ENCODE results near the gene NRXN3. TPM values are rescaled to one million over a fixed set of nuclear protein-coding genes. Genes with fewer than 3 reads are reported as not detected.

Gene NRXN3
- total RNA-seq, 1 experiment from 2014 or later = not detected

GRCh38 chr14:79704041-79704807, 1534.1 kb downstream of the NRXN3 start:
- Histone ChIP-seq H3K9ac (ENCODE audit: low read length) (no peak overlapping the region), H3K79me2 (ENCODE audit: insufficient read depth, low read length) (no peaks in the 10 kb centered on the region), H3K36me3 (ENCODE audit: control insufficient read depth in 1 of 2, insufficient read depth in 2 of 2, low read length in 2 of 2) (no peaks in the 10 kb centered on the region), H2AFZ (ENCODE audit: low read depth, low read length, poor library complexity, severe bottlenecking) (no peak overlapping the region), H3K4me3 (replicated peaks in 1 of 2; ENCODE audit: low read depth in 1 of 2, low read length in 2 of 2) (no peak overlapping the region), H3K27me3 (ENCODE audit: insufficient read depth, low read length) (no peaks in the 10 kb centered on the region), H4K20me1 (ENCODE audit: insufficient read depth) (no peaks in the 10 kb centered on the region), H3K27ac (ENCODE audit: low read depth, low read length) (no peak overlapping the region), H3K9me3 (ENCODE audit: control insufficient read depth in 1 of 2, insufficient read depth in 1 of 2, low read depth in 1 of 2, low read length in 2 of 2) (peaks cover 9 to 26% of the 10 kb centered on the region in 2 experiments; a peak in 2 of 4 replicates), H3K4me1 (ENCODE audit: control insufficient read depth in 1 of 2, insufficient read depth in 2 of 2, low read length in 2 of 2) (no peaks in the 10 kb centered on the region), H3K9me2 (ENCODE audit: insufficient read depth) (no peaks in the 10 kb centered on the region), H3K4me2 (ENCODE audit: low read length) (no peak overlapping the region)
- ChIA-PET CTCF (no interaction called here), POLR2A (no interaction called here), RAD21 (ENCODE audit: low non-redundant PET in 1 of 2, low total read pairs in 2 of 2, uncharacterized antibody in 2 of 2, unreplicated experiment in 2 of 2) (no interaction called here)
- no TSS peak for BruUV-seq (replicated peaks)
- DNase-seq (ENCODE audit: low read depth, low spot score) (no peak), ATAC-seq (no peak)
- intact Hi-C loops (cut with micrococcal nuclease) = no loop called here
- TF ChIP-seq TCF7L2 (IDR thresholded peaks at IDR 0.05; ENCODE audit: borderline replicate concordance, extremely low read depth, insufficient read depth, insufficient read length) = no peak
- TF ChIP-seq, protein P1, sequence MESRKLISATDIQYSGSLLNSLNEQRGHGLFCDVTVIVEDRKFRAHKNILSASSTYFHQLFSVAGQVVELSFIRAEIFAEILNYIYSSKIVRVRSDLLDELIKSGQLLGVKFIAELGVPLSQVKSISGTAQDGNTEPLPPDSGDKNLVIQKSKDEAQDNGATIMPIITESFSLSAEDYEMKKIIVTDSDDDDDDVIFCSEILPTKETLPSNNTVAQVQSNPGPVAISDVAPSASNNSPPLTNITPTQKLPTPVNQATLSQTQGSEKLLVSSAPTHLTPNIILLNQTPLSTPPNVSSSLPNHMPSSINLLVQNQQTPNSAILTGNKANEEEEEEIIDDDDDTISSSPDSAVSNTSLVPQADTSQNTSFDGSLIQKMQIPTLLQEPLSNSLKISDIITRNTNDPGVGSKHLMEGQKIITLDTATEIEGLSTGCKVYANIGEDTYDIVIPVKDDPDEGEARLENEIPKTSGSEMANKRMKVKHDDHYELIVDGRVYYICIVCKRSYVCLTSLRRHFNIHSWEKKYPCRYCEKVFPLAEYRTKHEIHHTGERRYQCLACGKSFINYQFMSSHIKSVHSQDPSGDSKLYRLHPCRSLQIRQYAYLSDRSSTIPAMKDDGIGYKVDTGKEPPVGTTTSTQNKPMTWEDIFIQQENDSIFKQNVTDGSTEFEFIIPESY (IDR thresholded peaks at IDR 0.05; ENCODE audit: extremely low read depth, insufficient replicate concordance, low read length) = no peak

DNA sequence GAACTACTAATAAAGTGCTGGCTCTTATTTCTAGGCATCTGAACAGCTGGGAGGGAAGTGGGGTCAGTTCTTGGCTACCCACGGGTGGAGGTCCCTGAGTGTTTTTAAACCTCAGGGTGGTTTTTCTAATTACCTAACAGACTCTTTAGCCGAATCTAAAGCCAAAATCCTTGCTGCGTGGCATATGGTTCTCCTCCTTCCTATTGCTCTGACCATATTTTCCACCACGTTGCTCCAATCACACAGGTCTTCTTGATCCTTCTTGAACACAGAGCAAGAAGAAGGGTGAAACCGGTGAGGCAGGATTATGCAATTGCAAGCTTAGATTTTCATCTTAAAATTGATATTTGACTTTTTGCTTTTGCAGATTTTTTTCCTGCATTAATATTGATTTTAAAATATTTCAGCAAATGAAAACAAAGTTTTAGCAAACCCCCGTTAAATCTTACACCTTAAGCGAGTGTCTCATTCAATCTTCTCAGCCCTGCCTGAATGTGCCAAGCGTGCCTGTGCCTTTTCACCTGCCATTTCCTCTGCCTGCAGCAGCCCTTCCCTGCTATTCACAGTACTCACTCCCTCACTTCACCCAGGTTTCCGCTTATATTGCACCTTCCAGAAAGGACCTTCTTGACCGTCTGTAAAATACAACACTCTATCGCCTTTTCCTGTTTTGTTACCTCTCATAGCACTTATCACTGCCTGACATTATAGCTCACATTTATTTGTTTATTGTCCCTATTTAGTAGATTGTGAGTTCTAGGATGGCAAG, 1535.1 kb downstream of the NRXN3 start:
- BruUV-seq (replicated peaks) = no TSS peak

More for the DNA sequence above, 1535.1 kb downstream of the NRXN3 start:
- no peaks in the 10 kb centered on the region for H3K4me1 ChIP-seq (ENCODE audit: control insufficient read depth in 1 of 2, insufficient read depth in 2 of 2, low read length in 2 of 2)
- H3K9me3 ChIP-seq (ENCODE audit: control insufficient read depth in 1 of 2, insufficient read depth in 1 of 2, low read depth in 1 of 2, low read length in 2 of 2) = peaks cover 9 to 22% of the 10 kb centered on the region in 2 experiments; a peak in 2 of 4 replicates
- CTCF ChIA-PET = no interaction called here
- H3K36me3 ChIP-seq (ENCODE audit: control insufficient read depth in 1 of 2, insufficient read depth in 2 of 2, low read length in 2 of 2) = no peaks in the 10 kb centered on the region
- POLR2A ChIA-PET = no interaction called here
- no peak overlapping the region for H2AFZ ChIP-seq (ENCODE audit: low read depth, low read length, poor library complexity, severe bottlenecking)
- no peak overlapping the region for H3K4me2 ChIP-seq (ENCODE audit: low read length)
- ATAC-seq = no peak
- H3K4me3 ChIP-seq (replicated peaks in 1 of 2; ENCODE audit: low read depth in 1 of 2, low read length in 2 of 2) = no peak overlapping the region
- H3K79me2 ChIP-seq (ENCODE audit: insufficient read depth, low read length) = no peaks in the 10 kb centered on the region
- TF ChIP-seq YY1 (IDR thresholded peaks at IDR 0.05; ENCODE audit: extremely low read depth, insufficient replicate concordance, low read depth, low read length) = no peak
- DNase-seq (ENCODE audit: low read depth, low spot score) = no peak
- intact Hi-C loops (cut with micrococcal nuclease) = no loop called here
- RAD21 ChIA-PET (ENCODE audit: low non-redundant PET in 1 of 2, low total read pairs in 2 of 2, uncharacterized antibody in 2 of 2, unreplicated experiment in 2 of 2) = no interaction called here
- H4K20me1 ChIP-seq (ENCODE audit: insufficient read depth) = no peaks in the 10 kb centered on the region
- H3K9ac ChIP-seq (ENCODE audit: low read length) = no peak overlapping the region
- no peaks in the 10 kb centered on the region for H3K27me3 ChIP-seq (ENCODE audit: insufficient read depth, low read length)
- H3K9me2 ChIP-seq (ENCODE audit: insufficient read depth) = no peaks in the 10 kb centered on the region
- no peak overlapping the region for H3K27ac ChIP-seq (ENCODE audit: low read depth, low read length)

Measured in HCT116 (cell line).